GM18909 (cell line): ENCODE results near the gene CARD9.
A peak's percentile ranks its signal among the peaks of the same experiment; 100 is the strongest.

Source experiments
- ATAC-seq: cut with Tn5 transposase; IDR thresholded peaks from one replicate; pipeline ENCODE4 v1.9.1; 2021; ENCODE audit warnings: mild to moderate bottlenecking; ENCODE audit not compliant: unreplicated experiment, poor library complexity

CARD9 gene

GRCh38 chr9:136365775-136366222, 7.7 kb downstream of the CARD9 start:
- no peak for ATAC-seq

- ATAC-seq = no peak
Measured at GRCh38 chr9:136364942-136365774, 8.3 kb downstream of the CARD9 start.

- ATAC-seq = no peak
Measured at GRCh38 chr9:136363949-136364748, 9.3 kb downstream of the CARD9 start.

GRCh38 chr9:136363106-136363948, 10.1 kb downstream of the CARD9 start, which contains the start of gene DNLZ:
DNLZ (minus strand) TSS chr9:136363744; CDS start chr9:136363714, 30 bp downstream.
- ATAC-seq = peak; percentile 71

- no peak for ATAC-seq
Measured at GRCh38 chr9:136362450-136362784, 11.1 kb downstream of the CARD9 start.

GRCh38 chr9:136361754-136362449, 11.6 kb downstream of the CARD9 start:
- no peak for ATAC-seq

- no peak for ATAC-seq
Measured at GRCh38 chr9:136361047-136361753, 12.3 kb downstream of the CARD9 start.

- ATAC-seq = no peak
Measured at GRCh38 chr9:136359774-136360718, 13.4 kb downstream of the CARD9 start.

- no peak for ATAC-seq
Measured at GRCh38 chr9:136358888-136359287, 14.6 kb downstream of the CARD9 start.

GRCh38 chr9:136358016-136358415, 15.5 kb downstream of the CARD9 start:
- no peak for ATAC-seq

- no peak for ATAC-seq
Measured at GRCh38 chr9:136357202-136357725, 16.2 kb downstream of the CARD9 start.

GRCh38 chr9:136355616-136356557, 17.6 kb downstream of the CARD9 start:
- ATAC-seq = no peak

- no peak for ATAC-seq
Measured at GRCh38 chr9:136354592-136355085, 18.8 kb downstream of the CARD9 start.

- no peak for ATAC-seq
Measured at GRCh38 chr9:136353757-136354488, 19.5 kb downstream of the CARD9 start.

GRCh38 chr9:136353088-136353487, 20.4 kb downstream of the CARD9 start:
- ATAC-seq = no peak

- ATAC-seq = no peak
Measured at GRCh38 chr9:136352682-136353081, 20.8 kb downstream of the CARD9 start.
